ENCODE data around the gene FGGY.
"Not testable (repeated sequence)": the region's sequence is repeated elsewhere in the genome, so short reads cannot be mapped to it uniquely, and the experiment has no call there.

Gene FGGY

GRCh38 chr1:59557549-59557885, 260.6 kb downstream of the FGGY start:
- no peak for DNase-seq

GRCh38 chr1:59558580-59558979, 261.7 kb downstream of the FGGY start:
- not testable (repeated sequence) for DNase-seq

- DNase-seq = no peak
Measured at GRCh38 chr1:59560807-59561450, 264.0 kb downstream of the FGGY start.

GRCh38 chr1:59561796-59562195, 264.9 kb downstream of the FGGY start:
- no peak for DNase-seq

GRCh38 chr1:59564192-59564891, 267.4 kb downstream of the FGGY start:
- DNase-seq = no peak

- no peak for DNase-seq
Measured at GRCh38 chr1:59565611-59566410, 268.9 kb downstream of the FGGY start.

- no peak for DNase-seq
Measured at GRCh38 chr1:59568158-59568935, 271.5 kb downstream of the FGGY start.

- DNase-seq = no peak
Measured at GRCh38 chr1:59569198-59569597, 272.3 kb downstream of the FGGY start.

- no peak for DNase-seq
Measured at GRCh38 chr1:59570524-59570923, 273.6 kb downstream of the FGGY start.

- DNase-seq = no peak
Measured at GRCh38 chr1:59574085-59574484, 277.2 kb downstream of the FGGY start.

GRCh38 chr1:59577774-59578173, 280.9 kb downstream of the FGGY start:
- DNase-seq = no peak

- no peak for DNase-seq
Measured at GRCh38 chr1:59579222-59579621, 282.3 kb downstream of the FGGY start.

- no peak for DNase-seq
Measured at GRCh38 chr1:59580257-59580656, 283.4 kb downstream of the FGGY start.

GRCh38 chr1:59592410-59592809, 295.5 kb downstream of the FGGY start:
- not testable (repeated sequence) for DNase-seq

GRCh38 chr1:59592924-59593323, 296.0 kb downstream of the FGGY start:
- no peak for DNase-seq

GRCh38 chr1:59593798-59594790, 297.2 kb downstream of the FGGY start:
- DNase-seq = no peak

GRCh38 chr1:59595774-59596173, 298.9 kb downstream of the FGGY start:
- DNase-seq = no peak

- DNase-seq = no peak
Measured at GRCh38 chr1:59596432-59596831, 299.5 kb downstream of the FGGY start.

- DNase-seq = no peak
Measured at GRCh38 chr1:59596956-59597355, 300.1 kb downstream of the FGGY start.

GRCh38 chr1:59597420-59598119, 300.7 kb downstream of the FGGY start:
- no peak for DNase-seq

GRCh38 chr1:59598120-59598440, 301.2 kb downstream of the FGGY start:
- no peak for DNase-seq

Measured in NCI-H1436 treated with DMSO at 0.1 percent for 48 hours (cell line).